Kidney (tissue), 14 donors: Measurements from ENCODE around the gene SHFL. TPM values are rescaled to one million over a fixed set of nuclear protein-coding genes. Genes with fewer than 3 reads are reported as not detected.

Experiments
- DNase-seq, 5 donors: peaks; one replicate each; pipeline ENCODE4 v3.0.0-alpha.2; 2013 to 2020
- FAIRE-seq: peaks from 2 replicates; lab custom pipeline; 2012; peaks lifted over from hg19 to GRCh38; lab: Jason Lieb, UNC
- H3K27ac ChIP-seq, 2 donors: one replicate each; pipeline ENCODE4 v1.7.0; 2013; ENCODE audit warnings: low read depth in 2 of 2, low read length in 2 of 2, inconsistent platforms in 1 of 2
- H3K27me3 ChIP-seq: one replicate; pipeline ENCODE4 v1.7.1; 2013; ENCODE audit warnings: low read length, inconsistent platforms; ENCODE audit not compliant: control insufficient read depth, insufficient read depth
- H3K36me3 ChIP-seq, 3 donors: one replicate each; pipeline versions ENCODE4 v1.7.0 to v1.7.1; 2013; ENCODE audit warnings: low read length in 3 of 3, control low read depth in 1 of 3, inconsistent platforms in 1 of 3; ENCODE audit not compliant: insufficient read depth in 3 of 3, control insufficient read depth in 2 of 3
- H3K4me1 ChIP-seq, 3 donors: one replicate each; pipeline versions ENCODE4 v1.7.0 to v1.7.1; 2013; ENCODE audit warnings: low read length in 3 of 3, inconsistent platforms in 1 of 3, low read depth in 1 of 3; ENCODE audit not compliant: control insufficient read depth in 2 of 3, insufficient read depth in 2 of 3
- H3K4me3 ChIP-seq, 3 donors: one replicate each; pipeline versions ENCODE4 v1.7.0 to v1.8.1; 2013; ENCODE audit warnings: low read length in 3 of 3, control low read depth in 1 of 3, inconsistent platforms in 1 of 3
- H3K9ac ChIP-seq, 3 donors: one replicate each; pipeline versions ENCODE4 v1.7.0 to v1.7.1; 2013; ENCODE audit warnings: low read length in 3 of 3, control low read depth in 1 of 3, inconsistent platforms in 1 of 3
- H3K9me3 ChIP-seq, 3 donors: one replicate each; pipeline versions ENCODE4 v1.7.0 to v1.7.1; 2013; ENCODE audit warnings: low read length in 3 of 3, control low read depth in 1 of 3, inconsistent platforms in 1 of 3; ENCODE audit not compliant: control insufficient read depth in 2 of 3, insufficient read depth in 1 of 3
- intact Hi-C: fragments of 100-400 bp; cut with DNase I; formaldehyde crosslinking; loops from one replicate; pipeline ENCODE4 v1.11.1; 2022
- polyA plus RNA-seq: library from polyadenylated mRNA; stranded (reverse); fragments of 350-450 nt; fragmentation: Illumina TruSeq; extraction: RNeasy Lipid Tissue Mini Kit (QIAGEN cat#74804); gene quantifications from one replicate; pipeline ENCODE4 v1.2.3, GENCODE V29; 2014; ENCODE audit warnings: low read depth, low replicate concordance; ENCODE audit not compliant: insufficient read depth
- total RNA-seq: library from RNA; stranded (reverse); fragmentation: NEBNext Ultra II Directional; extraction: Animal tissue kit (Norgen Biotek cat#: 25700); gene quantifications from one replicate; pipeline ENCODE4 v1.2.1, GENCODE V29; 2021
- TF ChIP-seq, protein P1 (sequence below): IDR thresholded peaks from 3 replicates; pipeline ENCODE4 v1.5.1; 2012; ENCODE audit warnings: mild to moderate bottlenecking, moderate library complexity, borderline replicate concordance; ENCODE audit not compliant: insufficient read depth; ENCODE audit errors: extremely low read depth
- donor health status: control.
- donor health status: control.
- donor health status: control.
- donor health status: control.
- donor health status: control.
- donor health status: DM: yes; HTN: yes; CAD: no.
- donor health status: Normal renal cell carcinoma (clear cell type).

The SHFL gene
- total and polyA plus RNA-seq, 2 donors from 2014 or later: 36.4 to 42.5 TPM

DNA sequence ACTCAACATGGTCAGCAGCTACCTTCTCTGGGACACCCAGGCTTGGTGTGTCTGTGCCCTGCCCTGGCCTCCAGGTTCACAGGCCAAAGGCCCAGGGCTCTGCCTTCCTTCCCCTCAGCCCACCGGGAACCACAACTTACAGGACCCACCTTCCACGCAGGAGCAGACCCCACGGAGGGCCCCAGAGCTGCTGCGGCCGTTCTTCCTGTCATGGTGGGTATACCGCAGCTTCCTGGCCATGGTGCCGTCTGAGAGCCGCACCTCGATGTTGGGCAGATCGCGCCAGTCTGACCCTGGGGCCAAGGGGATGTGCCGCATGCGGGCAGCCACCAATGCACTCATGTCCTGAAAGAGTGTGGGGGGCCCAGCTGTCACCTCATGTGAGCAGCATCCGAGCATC, 50.8 kb downstream of the SHFL start:
- FAIRE-seq: no peak
- Histone ChIP-seq H3K4me1 (no peaks in the 10 kb centered on the region), H3K27me3 (no peaks in the 10 kb centered on the region), H3K9ac (no peak overlapping the region), H3K9me3 (no peaks in the 10 kb centered on the region), H3K36me3 (peaks cover 2 to 28% (median 4%) of the 10 kb centered on the region in 3 donors), H3K4me3 (no peak overlapping the region), H3K27ac (no peak overlapping the region)
- DNase-seq: no peak
- TF ChIP-seq, protein P1, sequence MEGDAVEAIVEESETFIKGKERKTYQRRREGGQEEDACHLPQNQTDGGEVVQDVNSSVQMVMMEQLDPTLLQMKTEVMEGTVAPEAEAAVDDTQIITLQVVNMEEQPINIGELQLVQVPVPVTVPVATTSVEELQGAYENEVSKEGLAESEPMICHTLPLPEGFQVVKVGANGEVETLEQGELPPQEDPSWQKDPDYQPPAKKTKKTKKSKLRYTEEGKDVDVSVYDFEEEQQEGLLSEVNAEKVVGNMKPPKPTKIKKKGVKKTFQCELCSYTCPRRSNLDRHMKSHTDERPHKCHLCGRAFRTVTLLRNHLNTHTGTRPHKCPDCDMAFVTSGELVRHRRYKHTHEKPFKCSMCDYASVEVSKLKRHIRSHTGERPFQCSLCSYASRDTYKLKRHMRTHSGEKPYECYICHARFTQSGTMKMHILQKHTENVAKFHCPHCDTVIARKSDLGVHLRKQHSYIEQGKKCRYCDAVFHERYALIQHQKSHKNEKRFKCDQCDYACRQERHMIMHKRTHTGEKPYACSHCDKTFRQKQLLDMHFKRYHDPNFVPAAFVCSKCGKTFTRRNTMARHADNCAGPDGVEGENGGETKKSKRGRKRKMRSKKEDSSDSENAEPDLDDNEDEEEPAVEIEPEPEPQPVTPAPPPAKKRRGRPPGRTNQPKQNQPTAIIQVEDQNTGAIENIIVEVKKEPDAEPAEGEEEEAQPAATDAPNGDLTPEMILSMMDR: no peak
- intact Hi-C loops: no loop called here

DNA sequence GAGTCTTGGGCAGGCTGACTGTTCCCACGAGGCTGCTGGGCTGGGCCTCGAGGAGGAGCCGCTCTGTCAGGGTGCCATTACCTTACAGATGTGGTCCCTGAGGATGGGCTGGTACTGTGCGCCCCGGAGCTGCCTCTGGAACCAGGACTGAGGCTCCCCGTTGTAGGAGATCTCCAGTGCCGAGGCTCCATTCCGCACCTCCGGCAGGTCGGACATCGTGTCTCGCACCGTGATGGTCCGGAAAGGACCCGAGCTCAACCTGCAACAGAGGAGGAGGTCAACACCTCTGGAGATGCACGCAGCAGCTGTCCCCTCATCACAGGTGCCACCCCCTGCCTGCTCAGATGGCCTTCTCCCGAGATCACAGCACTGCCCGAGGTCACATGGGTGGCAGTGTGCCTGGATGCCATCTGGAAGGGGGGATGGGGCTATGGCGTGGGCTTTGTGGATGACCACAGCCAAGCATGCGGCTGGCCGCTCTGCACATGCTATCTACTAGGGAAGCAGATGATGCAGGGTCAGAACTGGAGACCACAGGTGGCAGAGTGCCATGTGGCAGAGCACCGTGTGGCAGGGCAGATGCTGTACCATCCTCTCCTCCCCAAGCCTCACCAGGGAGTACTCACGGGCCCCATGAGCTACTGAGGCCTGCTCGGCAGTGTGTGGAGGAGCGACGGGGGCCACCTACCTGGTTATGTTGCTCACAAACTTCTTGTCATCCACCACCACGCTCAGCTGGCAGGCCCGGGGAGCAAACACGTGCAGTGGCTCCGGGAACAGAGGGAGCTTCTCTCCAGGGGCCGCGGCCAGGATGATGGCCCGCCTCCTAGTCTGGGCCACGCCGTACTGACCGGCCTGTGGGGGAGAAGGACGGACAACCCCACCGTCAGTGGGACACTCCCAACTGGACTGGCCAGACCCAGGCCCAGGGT, 51.9 kb downstream of the SHFL start:
- intact Hi-C loops: no loop called here

DNA sequence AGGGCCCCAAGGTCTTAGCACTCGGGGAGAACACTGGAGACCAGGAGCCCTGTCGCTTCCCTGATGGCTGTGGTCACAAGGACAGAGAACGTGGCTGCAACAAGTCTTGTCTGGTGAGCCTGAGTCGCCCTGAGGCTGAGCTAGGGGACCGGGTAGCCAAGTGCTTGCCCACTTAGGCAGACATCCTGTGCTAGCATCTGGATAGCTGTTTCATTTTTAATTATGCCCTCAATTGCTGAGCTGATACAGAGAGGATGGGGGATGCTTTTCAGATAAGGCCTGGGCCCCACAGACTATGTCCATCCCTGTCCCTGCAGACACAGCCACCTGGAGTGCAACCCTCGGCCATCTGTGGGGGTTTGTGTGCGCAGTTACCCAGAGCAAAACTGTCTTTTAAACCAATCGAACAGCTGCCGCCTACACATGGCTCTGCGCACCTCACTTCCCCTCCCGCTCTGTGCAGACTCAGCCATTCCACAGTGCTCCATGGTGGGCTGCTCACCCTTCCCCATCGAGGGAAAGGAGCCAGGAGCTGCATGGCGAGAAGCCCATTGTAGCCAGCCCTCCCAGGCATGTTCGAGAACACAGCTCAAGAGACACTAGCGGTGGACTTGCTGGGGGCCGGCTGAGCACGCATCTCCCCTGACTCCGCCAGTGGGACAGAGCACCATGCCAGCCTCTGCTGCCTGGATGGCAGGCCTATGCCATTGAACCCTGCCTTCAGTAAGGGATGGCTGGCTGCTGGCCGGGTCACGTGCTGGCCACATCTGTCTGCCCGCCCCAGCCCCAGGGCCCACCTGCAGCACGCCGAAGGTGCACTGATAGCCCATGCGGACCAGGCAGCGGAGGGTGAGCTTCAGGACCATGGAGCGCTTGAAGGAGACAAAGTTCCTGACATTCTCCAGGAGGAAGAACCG, 53.0 kb downstream of the SHFL start:
- Histone ChIP-seq H3K4me3 (no peak overlapping the region), H3K4me1 (no peaks in the 10 kb centered on the region), H3K9ac (no peak overlapping the region), H3K27ac (no peak overlapping the region), H3K36me3 (peaks cover 2 to 38% (median 7%) of the 10 kb centered on the region in 3 donors), H3K27me3 (no peaks in the 10 kb centered on the region), H3K9me3 (no peaks in the 10 kb centered on the region)
- FAIRE-seq (no peak), DNase-seq (no peak)
- intact Hi-C loops: no loop called here
- TF ChIP-seq, protein P1: no peak

More for the DNA sequence above, 51.9 kb downstream of the SHFL start:
- Histone ChIP-seq H3K9ac (no peak overlapping the region), H3K4me1 (no peaks in the 10 kb centered on the region), H3K27me3 (no peaks in the 10 kb centered on the region), H3K4me3 (no peak overlapping the region), H3K36me3 (peaks cover 2 to 32% (median 3%) of the 10 kb centered on the region in 3 donors), H3K9me3 (no peaks in the 10 kb centered on the region), H3K27ac (no peak overlapping the region)
- FAIRE-seq (no peak), DNase-seq (no peak)
- TF ChIP-seq, protein P1: no peak
